GM12874 (cell line): Measurements from ENCODE around the gene PAK4.

Source experiments
- CTCF ChIP-seq: IDR thresholded peaks from 2 replicates; pipeline ENCODE4 v1.5.1; 2011; ENCODE audit warnings: low read depth, mild to moderate bottlenecking, control low read depth, low read length, moderate library complexity; ENCODE audit not compliant: insufficient read depth

Gene PAK4

GRCh38 chr19:39137131-39137530, 11.5 kb downstream of the PAK4 start:
- no peak for TF ChIP-seq CTCF

- TF ChIP-seq CTCF = no peak
These were observed 12.9 kb downstream of the PAK4 start for GRCh38 chr19:39138221-39139211.

- TF ChIP-seq CTCF = no peak
These were observed 13.8 kb downstream of the PAK4 start for GRCh38 chr19:39139305-39139874.

- no peak for TF ChIP-seq CTCF
These were observed 14.4 kb downstream of the PAK4 start for GRCh38 chr19:39139971-39140453.

- no peak for TF ChIP-seq CTCF
These were observed 15.0 kb downstream of the PAK4 start for GRCh38 chr19:39140594-39140993.

GRCh38 chr19:39141929-39142328, 16.3 kb downstream of the PAK4 start:
- TF ChIP-seq CTCF = no peak

- no peak for TF ChIP-seq CTCF
These were observed 17.0 kb downstream of the PAK4 start for GRCh38 chr19:39142630-39143029.
